ENCODE measurements around the gene PSMF1.

DNA sequence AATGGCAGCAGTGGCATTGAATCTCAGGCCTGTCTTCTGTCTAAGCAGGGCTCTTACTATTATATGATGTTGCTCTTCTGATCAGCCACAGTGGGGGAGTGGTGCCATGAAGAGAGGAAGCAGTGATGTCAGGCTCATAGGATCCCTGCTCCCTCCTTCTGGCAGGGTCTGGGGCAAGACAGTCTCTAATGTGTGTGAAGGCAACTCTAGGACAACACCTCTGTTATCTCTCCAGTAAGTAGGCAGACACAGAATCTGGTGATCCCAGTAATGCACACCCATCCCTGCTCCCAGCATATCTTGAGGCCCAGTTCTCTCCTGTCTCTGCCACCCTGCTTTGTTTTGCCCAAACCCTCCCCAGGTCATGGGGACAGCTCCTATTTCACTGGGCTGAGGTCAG, 93.6 kb downstream of the PSMF1 start:
- TF ChIP-seq, protein P1, sequence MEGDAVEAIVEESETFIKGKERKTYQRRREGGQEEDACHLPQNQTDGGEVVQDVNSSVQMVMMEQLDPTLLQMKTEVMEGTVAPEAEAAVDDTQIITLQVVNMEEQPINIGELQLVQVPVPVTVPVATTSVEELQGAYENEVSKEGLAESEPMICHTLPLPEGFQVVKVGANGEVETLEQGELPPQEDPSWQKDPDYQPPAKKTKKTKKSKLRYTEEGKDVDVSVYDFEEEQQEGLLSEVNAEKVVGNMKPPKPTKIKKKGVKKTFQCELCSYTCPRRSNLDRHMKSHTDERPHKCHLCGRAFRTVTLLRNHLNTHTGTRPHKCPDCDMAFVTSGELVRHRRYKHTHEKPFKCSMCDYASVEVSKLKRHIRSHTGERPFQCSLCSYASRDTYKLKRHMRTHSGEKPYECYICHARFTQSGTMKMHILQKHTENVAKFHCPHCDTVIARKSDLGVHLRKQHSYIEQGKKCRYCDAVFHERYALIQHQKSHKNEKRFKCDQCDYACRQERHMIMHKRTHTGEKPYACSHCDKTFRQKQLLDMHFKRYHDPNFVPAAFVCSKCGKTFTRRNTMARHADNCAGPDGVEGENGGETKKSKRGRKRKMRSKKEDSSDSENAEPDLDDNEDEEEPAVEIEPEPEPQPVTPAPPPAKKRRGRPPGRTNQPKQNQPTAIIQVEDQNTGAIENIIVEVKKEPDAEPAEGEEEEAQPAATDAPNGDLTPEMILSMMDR (IDR thresholded peaks at IDR 0.05; ENCODE audit: low read depth, low read length, missing input control), result no peak
- no peak for TF ChIP-seq YY1 (IDR thresholded peaks at IDR 0.05)
